KBM-7 (cell line): ENCODE measurements around the gene CRIM1.
A peak's percentile ranks its signal among the peaks of the same experiment; 100 is the strongest.

ENCODE experiments used
- DNase-seq: peaks from one replicate; pipeline ENCODE4 v3.0.0-alpha.2; 2015
- in situ Hi-C: fragments of 300-500 bp; cut with MboI; formaldehyde crosslinking; loops from 2 replicates; pipeline ENCODE4 v1.14.3; 2020; ENCODE audit warnings: low sequenced_read_pairs, low pct_unique_long_range_greater_than_20kb, mixed read lengths

Gene CRIM1

GRCh38 chr2:36466135-36466534, 110.6 kb downstream of the CRIM1 start:
- no peak for DNase-seq
- in situ Hi-C loops = no loop called here

GRCh38 chr2:36468463-36469105, 113.0 kb downstream of the CRIM1 start:
- in situ Hi-C loops = no loop called here
- DNase-seq = no peak

- DNase-seq = no peak
- in situ Hi-C loops = no loop called here
Measured at GRCh38 chr2:36469106-36469477, 113.5 kb downstream of the CRIM1 start.

GRCh38 chr2:36469710-36470109, 114.1 kb downstream of the CRIM1 start:
- in situ Hi-C loops = no loop called here
- DNase-seq = peak; percentile 35

- in situ Hi-C loops = no loop called here
- DNase-seq = no peak
Measured at GRCh38 chr2:36473230-36473629, 117.7 kb downstream of the CRIM1 start.

- DNase-seq = no peak
- in situ Hi-C loops = no loop called here
Measured at GRCh38 chr2:36476411-36476810, 120.8 kb downstream of the CRIM1 start.

GRCh38 chr2:36477315-36477714, 121.7 kb downstream of the CRIM1 start:
- in situ Hi-C loops = no loop called here
- peak; percentile 45 for DNase-seq

- DNase-seq = peak; percentile 83
- in situ Hi-C loops = no loop called here
Measured at GRCh38 chr2:36477746-36478145, 122.2 kb downstream of the CRIM1 start.

GRCh38 chr2:36478332-36478738, 122.8 kb downstream of the CRIM1 start:
- in situ Hi-C loops = no loop called here
- peak; percentile 60 for DNase-seq

GRCh38 chr2:36478999-36479398, 123.4 kb downstream of the CRIM1 start:
- in situ Hi-C loops = no loop called here

GRCh38 chr2:36479406-36479805, 123.8 kb downstream of the CRIM1 start:
- in situ Hi-C loops = no loop called here
- no peak for DNase-seq

More at GRCh38 chr2:36478999-36479398, 123.4 kb downstream of the CRIM1 start:
- DNase-seq = peak; percentile 86

- DNase-seq = no peak
Measured at GRCh38 chr2:36480028-36480427, 124.5 kb downstream of the CRIM1 start.

GRCh38 chr2:36480636-36481035, 125.1 kb downstream of the CRIM1 start:
- DNase-seq = no peak
- in situ Hi-C loops = no loop called here

More at GRCh38 chr2:36480028-36480427, 124.5 kb downstream of the CRIM1 start:
- in situ Hi-C loops = no loop called here

- in situ Hi-C loops = no loop called here
- DNase-seq = no peak
Measured at GRCh38 chr2:36481709-36482108, 126.1 kb downstream of the CRIM1 start.

- DNase-seq = no peak
- in situ Hi-C loops = no loop called here
Measured at GRCh38 chr2:36482576-36483214, 127.1 kb downstream of the CRIM1 start.

- DNase-seq = no peak
- in situ Hi-C loops = no loop called here
Measured at GRCh38 chr2:36483290-36483689, 127.7 kb downstream of the CRIM1 start.

- no peak for DNase-seq
Measured at GRCh38 chr2:36484454-36484853, 128.9 kb downstream of the CRIM1 start.

GRCh38 chr2:36485521-36485920, 129.9 kb downstream of the CRIM1 start:
- no peak for DNase-seq
- in situ Hi-C loops = no loop called here

More at GRCh38 chr2:36484454-36484853, 128.9 kb downstream of the CRIM1 start:
- in situ Hi-C loops = no loop called here

- no peak for DNase-seq
- in situ Hi-C loops = no loop called here
Measured at GRCh38 chr2:36486521-36487044, 131.0 kb downstream of the CRIM1 start.

- DNase-seq = no peak
- in situ Hi-C loops = no loop called here
Measured at GRCh38 chr2:36487947-36488346, 132.4 kb downstream of the CRIM1 start.

GRCh38 chr2:36489281-36489680, 133.7 kb downstream of the CRIM1 start:
- in situ Hi-C loops = no loop called here
- no peak for DNase-seq
